SU-DHL-6 (cell line): ENCODE results near the gene SLC8A2.

Experiments used
- H2AFZ ChIP-seq: fragments of 200-600 bp; sonication (generic); 2 replicates; pipeline ENCODE4 v1.6.1; 2014; ENCODE audit warnings: low read depth, mild to moderate bottlenecking, moderate library complexity, mixed read lengths, antibody characterized with exemption, low read length; ENCODE audit not compliant: severe bottlenecking
- H3F3A ChIP-seq: fragments of 200-600 bp; shearing (Covaris generic); 2 replicates; pipeline ENCODE4 v1.6.0; 2016; ENCODE audit warnings: antibody characterized with exemption, mild to moderate bottlenecking; ENCODE audit not compliant: insufficient read depth
- H3K27ac ChIP-seq: fragments of 200-600 bp; sonication (generic); 2 replicates; pipeline ENCODE4 v1.5.1; 2016; ENCODE audit warnings: low read depth, mild to moderate bottlenecking, low read length, moderate library complexity, mixed read lengths
- H3K27me3 ChIP-seq: fragments of 200-600 bp; sonication (generic), shearing (Covaris generic); 2 replicates; pipeline ENCODE4 v1.6.0; 2014; ENCODE audit warnings: mild to moderate bottlenecking, low read length
- H3K36me3 ChIP-seq: fragments of 200-600 bp; sonication (generic); 2 replicates; pipeline ENCODE4 v1.6.1; 2014; ENCODE audit warnings: mild to moderate bottlenecking, low read length, mixed read lengths
- H3K4me2 ChIP-seq: fragments of 300-600, 200-600 bp; shearing (Covaris generic), sonication (generic); 2 replicates; pipeline ENCODE4 v1.6.0; 2014; ENCODE audit warnings: low read length, low read depth, mild to moderate bottlenecking; ENCODE audit not compliant: poor library complexity, severe bottlenecking
- H3K4me3 ChIP-seq: fragments of 200-600 bp; sonication (generic); 2 replicates; pipeline ENCODE4 v1.5.1; 2014; ENCODE audit warnings: antibody characterized with exemption, low read length, mild to moderate bottlenecking, mixed read lengths; ENCODE audit not compliant: insufficient read depth, poor library complexity, severe bottlenecking
- H3K79me2 ChIP-seq: fragments of 200-600 bp; sonication (generic); 2 replicates; pipeline ENCODE4 v1.6.1; 2014; ENCODE audit warnings: mild to moderate bottlenecking, low read length, moderate library complexity; ENCODE audit not compliant: insufficient read depth
- H3K9ac ChIP-seq: fragments of 200-600 bp; sonication (generic); 2 replicates; pipeline ENCODE4 v1.7.0; 2014; ENCODE audit warnings: mild to moderate bottlenecking, low read length
- H3K9me2 ChIP-seq: fragments of 200-600 bp; sonication (generic); replicated peaks from 2 replicates; pipeline ENCODE4 v1.6.1; 2014; ENCODE audit warnings: low read length; ENCODE audit not compliant: insufficient read depth
- H3K9me3 ChIP-seq: fragments of 200-600 bp; sonication (generic); 2 replicates; pipeline ENCODE4 v1.6.1; 2014; ENCODE audit warnings: low read length, mixed read lengths; ENCODE audit not compliant: insufficient read depth
- H4K20me1 ChIP-seq: fragments of 200-600 bp; sonication (generic); 2 replicates; pipeline ENCODE4 v1.6.1; 2014; ENCODE audit warnings: low read depth, mild to moderate bottlenecking, antibody characterized with exemption, low read length, moderate library complexity, mixed read lengths
- EZH2phosphoT487 ChIP-seq: fragments of 200-600 bp; sonication (generic), shearing (Covaris generic); conservative IDR thresholded peaks from 2 replicates; pipeline ENCODE4 v1.6.1; 2018; ENCODE audit warnings: mild to moderate bottlenecking, antibody characterized with exemption, low read length, moderate library complexity, mixed read lengths
- TF ChIP-seq, protein P1 (sequence below): fragments of 200-600 bp; sonication (generic); IDR thresholded peaks from one replicate; pipeline ENCODE4 v1.5.1; 2017; ENCODE audit warnings: antibody characterized with exemption, mild to moderate bottlenecking, low read length, moderate library complexity; ENCODE audit not compliant: insufficient read depth, poor library complexity, severe bottlenecking

The SLC8A2 gene

DNA sequence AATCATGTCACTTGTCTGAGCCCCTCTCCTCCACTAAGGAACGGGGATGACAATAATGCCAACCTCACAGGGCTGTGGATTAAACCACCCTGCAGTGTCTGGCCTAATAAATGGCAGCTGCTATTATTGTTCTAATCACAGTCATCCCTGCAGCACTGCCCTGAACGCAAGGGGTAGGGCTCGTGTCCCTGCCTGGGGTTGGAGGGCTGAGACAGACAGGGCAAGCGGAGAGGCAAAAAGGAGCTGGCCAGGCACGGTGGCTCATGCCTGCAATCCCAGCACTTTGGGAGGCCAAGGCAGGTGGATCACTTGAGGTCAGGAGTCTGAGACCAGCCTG, 22.5 kb upstream of the SLC8A2 start:
- Histone ChIP-seq H2AFZ (no peak overlapping the region), H3F3A (no peaks in the 10 kb centered on the region), H3K9ac (no peak overlapping the region), H3K4me2 (no peak overlapping the region), H3K36me3 (no peaks in the 10 kb centered on the region), H3K4me3 (no peak overlapping the region), H4K20me1 (no peaks in the 10 kb centered on the region), H3K27me3 (no peaks in the 10 kb centered on the region), H3K9me2 (no peaks in the 10 kb centered on the region), H3K9me3 (no peaks in the 10 kb centered on the region), H3K79me2 (no peaks in the 10 kb centered on the region), H3K27ac (no peak overlapping the region)
- TF ChIP-seq, protein P1, sequence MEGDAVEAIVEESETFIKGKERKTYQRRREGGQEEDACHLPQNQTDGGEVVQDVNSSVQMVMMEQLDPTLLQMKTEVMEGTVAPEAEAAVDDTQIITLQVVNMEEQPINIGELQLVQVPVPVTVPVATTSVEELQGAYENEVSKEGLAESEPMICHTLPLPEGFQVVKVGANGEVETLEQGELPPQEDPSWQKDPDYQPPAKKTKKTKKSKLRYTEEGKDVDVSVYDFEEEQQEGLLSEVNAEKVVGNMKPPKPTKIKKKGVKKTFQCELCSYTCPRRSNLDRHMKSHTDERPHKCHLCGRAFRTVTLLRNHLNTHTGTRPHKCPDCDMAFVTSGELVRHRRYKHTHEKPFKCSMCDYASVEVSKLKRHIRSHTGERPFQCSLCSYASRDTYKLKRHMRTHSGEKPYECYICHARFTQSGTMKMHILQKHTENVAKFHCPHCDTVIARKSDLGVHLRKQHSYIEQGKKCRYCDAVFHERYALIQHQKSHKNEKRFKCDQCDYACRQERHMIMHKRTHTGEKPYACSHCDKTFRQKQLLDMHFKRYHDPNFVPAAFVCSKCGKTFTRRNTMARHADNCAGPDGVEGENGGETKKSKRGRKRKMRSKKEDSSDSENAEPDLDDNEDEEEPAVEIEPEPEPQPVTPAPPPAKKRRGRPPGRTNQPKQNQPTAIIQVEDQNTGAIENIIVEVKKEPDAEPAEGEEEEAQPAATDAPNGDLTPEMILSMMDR, result no peak
- TF ChIP-seq EZH2phosphoT487, result no peak

GRCh38 chr19:47493378-47494210, 21.9 kb upstream of the SLC8A2 start:
- H3K36me3 ChIP-seq, result no peaks in the 10 kb centered on the region
- H3K9ac ChIP-seq, result no peak overlapping the region

DNA sequence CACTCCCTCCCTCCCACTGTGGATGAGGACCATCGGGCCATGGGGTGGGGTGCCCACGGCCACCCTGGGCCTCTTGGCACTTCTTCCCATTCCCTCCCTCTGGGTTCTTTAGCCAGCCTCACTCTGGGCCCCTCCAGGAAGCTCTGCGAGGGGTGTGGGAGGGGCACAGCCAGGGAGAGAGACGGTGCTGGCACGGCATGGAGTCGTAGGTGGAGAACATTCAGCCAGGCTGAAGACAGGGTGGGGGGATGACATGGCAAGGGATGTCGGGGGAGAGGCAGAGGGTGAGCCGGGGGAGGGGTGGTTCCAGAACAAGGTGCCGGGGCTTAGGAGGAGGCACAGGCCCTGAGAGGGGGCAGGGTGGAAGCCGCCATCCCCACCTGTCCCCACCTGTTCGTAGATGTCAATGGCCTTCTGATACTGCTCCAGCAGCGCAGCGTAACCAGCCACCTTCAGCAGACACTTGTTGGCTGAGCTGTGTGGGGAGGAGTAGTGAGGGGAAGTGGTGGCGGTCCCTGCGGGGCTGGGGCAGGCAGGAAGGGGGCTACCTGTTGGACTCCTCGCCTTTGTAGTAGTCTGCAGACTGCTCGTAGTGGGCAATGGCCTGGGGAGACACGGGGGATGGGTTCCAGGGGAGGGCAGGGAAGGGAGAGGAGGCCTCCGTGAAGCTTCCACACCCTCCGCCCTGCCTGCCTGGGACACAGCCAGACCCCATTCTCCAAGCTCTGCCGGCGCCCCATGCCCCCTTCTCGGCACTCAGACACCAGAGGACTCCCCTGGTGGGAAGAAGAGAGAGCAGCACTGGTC, 21.1 kb upstream of the SLC8A2 start:
- no peaks in the 10 kb centered on the region for H3K9me2 ChIP-seq

More at GRCh38 chr19:47493378-47494210, 21.9 kb upstream of the SLC8A2 start:
- TF ChIP-seq, protein P1, result no peak
- TF ChIP-seq EZH2phosphoT487, result no peak
- Histone ChIP-seq H3K4me2 (no peak overlapping the region), H3K9me2 (no peaks in the 10 kb centered on the region), H4K20me1 (no peaks in the 10 kb centered on the region), H3F3A (no peaks in the 10 kb centered on the region), H3K4me3 (no peak overlapping the region), H2AFZ (no peak overlapping the region), H3K9me3 (no peaks in the 10 kb centered on the region), H3K79me2 (no peaks in the 10 kb centered on the region), H3K27me3 (no peaks in the 10 kb centered on the region), H3K27ac (no peak overlapping the region)

More for the DNA sequence above, 21.1 kb upstream of the SLC8A2 start:
- H3K4me2 ChIP-seq, result no peak overlapping the region
- H3F3A ChIP-seq, result no peaks in the 10 kb centered on the region
- H3K27me3 ChIP-seq, result no peaks in the 10 kb centered on the region
- TF ChIP-seq, protein P1, result no peak
- no peak for TF ChIP-seq EZH2phosphoT487
- H3K36me3 ChIP-seq, result no peaks in the 10 kb centered on the region
- no peaks in the 10 kb centered on the region for H4K20me1 ChIP-seq
- H3K9ac ChIP-seq, result no peak overlapping the region
- no peaks in the 10 kb centered on the region for H3K9me3 ChIP-seq
- no peak overlapping the region for H3K27ac ChIP-seq
- no peak overlapping the region for H2AFZ ChIP-seq
- no peak overlapping the region for H3K4me3 ChIP-seq
- H3K79me2 ChIP-seq, result no peaks in the 10 kb centered on the region
